PC-3 (cell line): ENCODE data around the gene ATF2. TPM values are rescaled to one million over a fixed set of nuclear protein-coding genes. Genes with fewer than 3 reads are reported as not detected.

Experiments
- ATAC-seq: fragments of 200-7000 bp; cut with Tn5 transposase; 2 replicates; pipeline ENCODE4 v1.9.1; 2020; ENCODE audit warnings: mild to moderate bottlenecking, moderate library complexity
- BruUV-seq: library from RNA; stranded (reverse); fragments of 400-500 nt; replicated peaks from 2 replicates; lab custom pipeline; 2021; lab: Mats Ljungman, UMichigan
- CTCF ChIA-PET: fragments of 300-600 bp; sonication (Branson Sonifier 250); formaldehyde crosslinking; loops from one replicate; lab custom pipeline; 2022; ENCODE audit warnings: antibody characterized with exemption; lab: Charles Lee
- POLR2A ChIA-PET: fragments of 300-600 bp; sonication (Branson Sonifier 250); formaldehyde crosslinking; loops from one replicate; lab custom pipeline; 2022; ENCODE audit warnings: antibody characterized with exemption; ENCODE audit not compliant: unreplicated experiment; lab: Charles Lee
- DNase-seq: peaks from one replicate; pipeline ENCODE4 v3.0.0-alpha.2; 2015
- H2AFZ ChIP-seq: fragments of 300-600 bp; sonication (generic); 2 replicates; pipeline ENCODE4 v1.6.0; 2016; ENCODE audit warnings: antibody characterized with exemption, low read length
- H3F3A ChIP-seq: fragments of 300-600 bp; sonication (generic); one replicate; pipeline ENCODE4 v1.6.0; 2017; ENCODE audit warnings: antibody characterized with exemption, low read length, control low read depth, mild to moderate bottlenecking; ENCODE audit not compliant: unreplicated experiment
- H3K27ac ChIP-seq: fragments of 300-600 bp; sonication (generic); 2 replicates; pipeline ENCODE4 v1.5.1; 2016; ENCODE audit warnings: mild to moderate bottlenecking, low read length
- H3K27me3 ChIP-seq: fragments of 300-600 bp; sonication (generic); 2 replicates; pipeline ENCODE4 v1.6.1; 2016; ENCODE audit warnings: low read length, mixed read lengths
- H3K36me3 ChIP-seq: fragments of 300-600 bp; sonication (generic); 2 replicates; pipeline ENCODE4 v1.6.1; 2016; ENCODE audit warnings: low read depth, mixed run types, low read length, mixed read lengths
- H3K4me1 ChIP-seq: fragments of 300-600 bp; sonication (generic); 2 replicates; pipeline ENCODE4 v1.5.1; 2016; ENCODE audit warnings: low read length; ENCODE audit not compliant: insufficient read depth
- H3K4me2 ChIP-seq: fragments of 300-600 bp; sonication (generic); 2 replicates; pipeline ENCODE4 v1.6.0; 2016; ENCODE audit warnings: low read length
- H3K4me3 ChIP-seq: fragments of 300-600 bp; sonication (generic); 2 replicates; pipeline ENCODE4 v1.5.1; 2016; ENCODE audit warnings: mild to moderate bottlenecking, low read length, mixed read lengths
- H3K79me2 ChIP-seq: fragments of 300-600 bp; sonication (generic); 2 replicates; pipeline ENCODE4 v1.6.1; 2017; ENCODE audit warnings: low read length, mixed read lengths
- H3K9ac ChIP-seq: fragments of 300-600 bp; sonication (generic); 2 replicates; pipeline ENCODE4 v1.6.0; 2016; ENCODE audit warnings: mild to moderate bottlenecking, low read length
- H3K9me2 ChIP-seq: fragments of 300-600 bp; sonication (generic); replicated peaks from 2 replicates; pipeline ENCODE4 v1.6.1; 2016; ENCODE audit warnings: mixed run types, low read length, mixed read lengths
- H3K9me3 ChIP-seq: fragments of 300-600 bp; sonication (generic); 2 replicates; pipeline ENCODE4 v1.6.1; 2016; ENCODE audit warnings: low read length, mixed read lengths
- H4K20me1 ChIP-seq: fragments of 300-600 bp; sonication (generic); 2 replicates; pipeline ENCODE4 v1.6.1; 2016; ENCODE audit warnings: low read length, mixed read lengths
- EZH2 ChIP-seq: fragments of 300-600 bp; sonication (generic); IDR thresholded peaks from one replicate; pipeline ENCODE4 v1.6.1; 2017; ENCODE audit warnings: antibody characterized with exemption, mild to moderate bottlenecking, low read length; ENCODE audit not compliant: unreplicated experiment
- EZH2phosphoT487 ChIP-seq: fragments of 300-600 bp; sonication (generic); IDR thresholded peaks from 2 replicates; pipeline ENCODE4 v1.6.1; 2018; ENCODE audit warnings: mild to moderate bottlenecking, antibody characterized with exemption, low read length, borderline replicate concordance
- intact Hi-C: fragments of 100-400 bp; cut with micrococcal nuclease; formaldehyde crosslinking; loops from 2 replicates; pipeline ENCODE4 v1.9.0; 2023
- total RNA-seq: library from RNA; depleted of rRNA; stranded (reverse); fragments of >200 nt; gene quantifications from 2 replicates; pipeline ENCODE4 v1.2.3, GENCODE V29; 2014
- TF ChIP-seq, protein P1 (sequence below): fragments of 300-600 bp; sonication (generic); conservative IDR thresholded peaks from 2 replicates; pipeline ENCODE4 v1.5.1; 2017; ENCODE audit warnings: antibody characterized with exemption, low read depth, mild to moderate bottlenecking, low read length

The ATF2 gene
- total RNA-seq, 1 experiment from 2014 or later = 12.6 TPM

DNA sequence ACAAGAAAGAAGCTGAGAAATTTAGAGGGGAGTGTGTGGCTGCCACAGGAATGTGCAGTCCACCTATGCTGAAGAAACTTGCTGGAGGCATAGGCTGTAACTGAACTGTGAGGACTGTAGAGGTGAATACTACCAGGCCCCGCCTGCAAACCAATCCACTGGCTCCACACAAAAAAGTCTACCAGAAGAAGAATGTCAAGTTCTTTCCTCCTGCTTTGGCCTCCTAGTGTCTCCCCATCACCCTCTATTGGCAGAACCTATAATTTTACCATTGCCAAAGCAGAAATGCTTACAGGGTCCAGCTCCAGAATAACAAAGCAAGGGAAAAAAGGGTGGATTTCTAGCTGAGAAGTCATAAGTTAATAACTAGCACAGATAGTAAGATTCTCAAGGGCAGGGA lies 19.4 kb upstream of the ATF2 start:
- Histone ChIP-seq H3K4me3 (no peak overlapping the region), H3K4me1 (no peaks in the 10 kb centered on the region), H3K4me2 (no peak overlapping the region), H3K27ac (no peak overlapping the region), H3K9me3 (no peaks in the 10 kb centered on the region), H2AFZ (no peak overlapping the region), H3K9me2 (no peaks in the 10 kb centered on the region), H3K79me2 (no peaks in the 10 kb centered on the region), H4K20me1 (no peaks in the 10 kb centered on the region), H3F3A (no peaks in the 10 kb centered on the region), H3K27me3 (no peaks in the 10 kb centered on the region), H3K9ac (no peak overlapping the region), H3K36me3 (no peaks in the 10 kb centered on the region)
- intact Hi-C loops = loop anchor here (1.0 kb wide), 3 partner anchors 76 to 156 kb away; no protein-coding TSS in a partner anchor
- DNase-seq (peak; percentile 69), ATAC-seq (peak; percentile 85)
- ChIA-PET CTCF (no interaction called here), POLR2A (interaction anchor here (0.6 kb wide), 1 partner anchor 56 kb away, joined by 3 read pairs; no protein-coding TSS in a partner anchor)
- no TSS peak for BruUV-seq
- TF ChIP-seq, protein P1, sequence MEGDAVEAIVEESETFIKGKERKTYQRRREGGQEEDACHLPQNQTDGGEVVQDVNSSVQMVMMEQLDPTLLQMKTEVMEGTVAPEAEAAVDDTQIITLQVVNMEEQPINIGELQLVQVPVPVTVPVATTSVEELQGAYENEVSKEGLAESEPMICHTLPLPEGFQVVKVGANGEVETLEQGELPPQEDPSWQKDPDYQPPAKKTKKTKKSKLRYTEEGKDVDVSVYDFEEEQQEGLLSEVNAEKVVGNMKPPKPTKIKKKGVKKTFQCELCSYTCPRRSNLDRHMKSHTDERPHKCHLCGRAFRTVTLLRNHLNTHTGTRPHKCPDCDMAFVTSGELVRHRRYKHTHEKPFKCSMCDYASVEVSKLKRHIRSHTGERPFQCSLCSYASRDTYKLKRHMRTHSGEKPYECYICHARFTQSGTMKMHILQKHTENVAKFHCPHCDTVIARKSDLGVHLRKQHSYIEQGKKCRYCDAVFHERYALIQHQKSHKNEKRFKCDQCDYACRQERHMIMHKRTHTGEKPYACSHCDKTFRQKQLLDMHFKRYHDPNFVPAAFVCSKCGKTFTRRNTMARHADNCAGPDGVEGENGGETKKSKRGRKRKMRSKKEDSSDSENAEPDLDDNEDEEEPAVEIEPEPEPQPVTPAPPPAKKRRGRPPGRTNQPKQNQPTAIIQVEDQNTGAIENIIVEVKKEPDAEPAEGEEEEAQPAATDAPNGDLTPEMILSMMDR = peak; percentile 74
- no peak for TF ChIP-seq EZH2
- no peak for TF ChIP-seq EZH2phosphoT487

DNA sequence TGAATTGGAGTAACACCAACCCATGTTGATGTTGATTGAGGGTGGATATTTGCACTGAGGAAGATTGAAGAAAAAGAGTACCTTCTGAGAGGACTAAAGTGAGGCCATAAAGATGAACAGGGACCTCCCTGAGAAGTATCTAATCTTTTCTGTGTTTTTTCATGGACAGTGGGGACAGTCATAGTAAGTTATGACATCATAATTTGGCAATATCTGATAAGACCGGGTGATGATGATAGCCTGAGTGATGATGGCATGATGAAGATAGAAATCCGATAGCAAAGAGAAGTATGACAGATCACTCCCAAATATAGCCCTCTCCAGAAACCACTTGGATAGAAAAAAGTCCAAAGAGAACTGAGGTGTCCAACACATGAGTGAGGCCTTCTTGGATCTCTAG lies 15.7 kb upstream of the ATF2 start:
- Histone ChIP-seq H3K4me2 (no peak overlapping the region), H3K9me2 (no peaks in the 10 kb centered on the region), H3K36me3 (peaks cover 14% of the 10 kb centered on the region), H3K79me2 (peaks cover 35% of the 10 kb centered on the region), H3K9ac (no peak overlapping the region), H3K27ac (no peak overlapping the region), H3K27me3 (no peaks in the 10 kb centered on the region), H3F3A (no peaks in the 10 kb centered on the region), H3K4me1 (peaks cover 21% of the 10 kb centered on the region), H3K4me3 (no peak overlapping the region), H3K9me3 (no peaks in the 10 kb centered on the region), H2AFZ (no peak overlapping the region), H4K20me1 (peaks cover 14% of the 10 kb centered on the region)
- CTCF ChIA-PET = no interaction called here
- intact Hi-C loops = no loop called here
- ATAC-seq (no peak), DNase-seq (no peak)
- no peak for TF ChIP-seq EZH2phosphoT487
- TF ChIP-seq EZH2 = no peak
- TF ChIP-seq, protein P1 = no peak
- POLR2A ChIA-PET = no interaction called here
- BruUV-seq = no TSS peak

DNA sequence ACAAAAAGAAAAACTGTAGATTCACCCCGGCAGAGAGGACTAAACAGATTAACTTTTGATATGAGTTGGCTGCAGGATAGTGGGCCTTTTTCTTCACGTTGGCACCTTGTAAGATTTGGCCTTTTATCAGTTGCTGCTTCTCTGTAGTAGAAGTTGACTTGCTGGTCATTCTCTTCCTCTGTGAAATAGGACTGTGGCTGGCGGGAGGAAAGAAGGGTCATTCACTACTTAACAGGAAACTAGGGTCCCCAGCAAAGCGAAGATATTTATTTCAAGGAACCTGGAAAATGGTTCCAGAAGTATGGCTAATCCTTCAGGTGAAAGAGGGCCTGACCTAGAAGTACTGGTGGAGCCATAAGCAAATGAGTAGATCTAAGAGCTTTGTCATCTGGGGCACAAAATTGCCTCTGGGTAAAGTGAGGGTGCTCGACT lies 13.9 kb upstream of the ATF2 start:
- ChIA-PET CTCF (no interaction called here), POLR2A (no interaction called here)
- BruUV-seq = no TSS peak
- Histone ChIP-seq H3K9ac (peak overlapping the region; percentile 94), H3F3A (peaks cover 5% of the 10 kb centered on the region), H3K9me3 (no peaks in the 10 kb centered on the region), H3K9me2 (no peaks in the 10 kb centered on the region), H3K27me3 (no peaks in the 10 kb centered on the region), H4K20me1 (peaks cover 21% of the 10 kb centered on the region), H3K4me3 (peak overlapping the region; percentile 89), H3K79me2 (peaks cover 52% of the 10 kb centered on the region), H3K4me2 (peak overlapping the region; percentile 87), H3K4me1 (peaks cover 39% of the 10 kb centered on the region), H3K27ac (peak overlapping the region; percentile 57; the same call in 1 of the 2 replicates), H3K36me3 (peaks cover 31% of the 10 kb centered on the region), H2AFZ (peak overlapping the region; percentile 93)
- DNase-seq (no peak), ATAC-seq (no peak)
- intact Hi-C loops = no loop called here
- TF ChIP-seq, protein P1 = no peak
- TF ChIP-seq EZH2 = no peak
- TF ChIP-seq EZH2phosphoT487 = no peak
